T-helper 2 cell treated with Interferon-gamma antibody and Interleukin-4, amounts not matched to agents 5 μg/mL and 100 μg/mL, for 36 hours (primary cell): Measurements from ENCODE around the gene HRG.
"Not testable (repeated sequence)": the region's sequence is repeated elsewhere in the genome, so short reads cannot be mapped to it uniquely, and the experiment has no call there.

Experiments used
- DNase-seq: peaks from one replicate; pipeline ENCODE4 v3.0.0; 2021; ENCODE audit warnings: low spot score
- H3K27ac Mint-ChIP-seq: one replicate; pipeline ENCODE4 v1.8.0; 2021; ENCODE audit warnings: mild to moderate bottlenecking, mixed read lengths
- H3K27me3 Mint-ChIP-seq: one replicate; pipeline ENCODE4 v1.8.0; 2021; ENCODE audit warnings: low read depth, mixed read lengths
- H3K36me3 Mint-ChIP-seq: one replicate; pipeline ENCODE4 v1.8.0; 2021; ENCODE audit warnings: low read depth, mixed read lengths
- H3K4me1 Mint-ChIP-seq: one replicate; pipeline ENCODE4 v1.8.0; 2021; ENCODE audit warnings: low read depth, mixed read lengths
- H3K4me3 Mint-ChIP-seq: one replicate; pipeline ENCODE4 v1.8.0; 2022; ENCODE audit warnings: mild to moderate bottlenecking, moderate library complexity, mixed read lengths
- H3K9me3 Mint-ChIP-seq: one replicate; pipeline ENCODE4 v1.8.0; 2021; ENCODE audit warnings: mixed read lengths

HRG gene

GRCh38 chr3:186628756-186629155 is 37.1 kb upstream of the HRG start:
- Mint-ChIP-seq H3K27ac (no peak overlapping the region), H3K4me1 (no peaks in the 10 kb centered on the region), H3K36me3 (no peaks in the 10 kb centered on the region)

GRCh38 chr3:186630950-186631641 is 34.7 kb upstream of the HRG start:
- no peaks in the 10 kb centered on the region for H3K4me1 Mint-ChIP-seq
- H3K9me3 Mint-ChIP-seq: no peaks in the 10 kb centered on the region
- no peak for DNase-seq
- no peaks in the 10 kb centered on the region for H3K36me3 Mint-ChIP-seq
- no peak overlapping the region for H3K4me3 Mint-ChIP-seq
- no peak overlapping the region for H3K27ac Mint-ChIP-seq
- peaks cover 20% of the 10 kb centered on the region for H3K27me3 Mint-ChIP-seq

More at GRCh38 chr3:186628756-186629155, 37.1 kb upstream of the HRG start:
- no peaks in the 10 kb centered on the region for H3K9me3 Mint-ChIP-seq
- H3K4me3 Mint-ChIP-seq: no peak overlapping the region
- peaks cover 15% of the 10 kb centered on the region for H3K27me3 Mint-ChIP-seq
- DNase-seq: no peak

GRCh38 chr3:186633481-186633880 is 32.3 kb upstream of the HRG start:
- H3K36me3 Mint-ChIP-seq: no peaks in the 10 kb centered on the region

GRCh38 chr3:186634207-186634606 is 31.6 kb upstream of the HRG start:
- not testable (repeated sequence) for H3K4me3 Mint-ChIP-seq, H3K9me3 Mint-ChIP-seq, H3K4me1 Mint-ChIP-seq, DNase-seq, H3K27ac Mint-ChIP-seq, H3K36me3 Mint-ChIP-seq
- H3K27me3 Mint-ChIP-seq: peaks cover 21% of the 10 kb centered on the region

More at GRCh38 chr3:186633481-186633880, 32.3 kb upstream of the HRG start:
- Mint-ChIP-seq H3K27ac (no peak overlapping the region), H3K27me3 (peaks cover 21% of the 10 kb centered on the region), H3K4me1 (no peaks in the 10 kb centered on the region), H3K9me3 (no peaks in the 10 kb centered on the region), H3K4me3 (no peak overlapping the region)
- no peak for DNase-seq

GRCh38 chr3:186635532-186635931 is 30.3 kb upstream of the HRG start:
- Mint-ChIP-seq H3K4me3 (no peak overlapping the region), H3K4me1 (no peaks in the 10 kb centered on the region), H3K36me3 (no peaks in the 10 kb centered on the region), H3K27ac (no peak overlapping the region), H3K9me3 (no peaks in the 10 kb centered on the region), H3K27me3 (peaks cover 19% of the 10 kb centered on the region)
- no peak for DNase-seq

GRCh38 chr3:186636536-186636935 is 29.3 kb upstream of the HRG start:
- Mint-ChIP-seq H3K4me3 (no peak overlapping the region), H3K4me1 (no peaks in the 10 kb centered on the region)

GRCh38 chr3:186637686-186638085 is 28.1 kb upstream of the HRG start:
- no peaks in the 10 kb centered on the region for H3K36me3 Mint-ChIP-seq
- H3K4me1 Mint-ChIP-seq: peaks cover 5% of the 10 kb centered on the region
- H3K27me3 Mint-ChIP-seq: peaks cover 21% of the 10 kb centered on the region
- H3K9me3 Mint-ChIP-seq: no peaks in the 10 kb centered on the region
- H3K4me3 Mint-ChIP-seq: no peak overlapping the region
- H3K27ac Mint-ChIP-seq: no peak overlapping the region
- DNase-seq: no peak

More at GRCh38 chr3:186636536-186636935, 29.3 kb upstream of the HRG start:
- Mint-ChIP-seq H3K9me3 (no peaks in the 10 kb centered on the region), H3K27ac (no peak overlapping the region), H3K36me3 (no peaks in the 10 kb centered on the region), H3K27me3 (peaks cover 18% of the 10 kb centered on the region)
- DNase-seq: no peak

GRCh38 chr3:186638259-186638658 is 27.6 kb upstream of the HRG start:
- Mint-ChIP-seq H3K4me1 (peaks cover 7% of the 10 kb centered on the region), H3K27me3 (peaks cover 21% of the 10 kb centered on the region), H3K36me3 (no peaks in the 10 kb centered on the region), H3K4me3 (no peak overlapping the region), H3K9me3 (no peaks in the 10 kb centered on the region), H3K27ac (no peak overlapping the region)
- DNase-seq: no peak

- Mint-ChIP-seq H3K9me3 (no peaks in the 10 kb centered on the region), H3K27me3 (peaks cover 18% of the 10 kb centered on the region), H3K4me3 (no peak within 1 kb of the TSS), H3K4me1 (peaks cover 7% of the 10 kb centered on the region), H3K27ac (no peak within 1 kb of the TSS), H3K36me3 (no peaks in the 10 kb centered on the region)
- no peak for DNase-seq
Observed at GRCh38 chr3:186639778-186640472, 25.9 kb upstream of the HRG start, which contains the start of gene FETUB. FETUB (plus strand) TSS chr3:186640399; CDS start chr3:186640461, 62 bp downstream.

- peaks cover 7% of the 10 kb centered on the region for H3K4me1 Mint-ChIP-seq
- H3K4me3 Mint-ChIP-seq: no peak overlapping the region
- H3K27ac Mint-ChIP-seq: no peak overlapping the region
- DNase-seq: no peak
- H3K36me3 Mint-ChIP-seq: no peaks in the 10 kb centered on the region
- H3K9me3 Mint-ChIP-seq: no peaks in the 10 kb centered on the region
- H3K27me3 Mint-ChIP-seq: peaks cover 18% of the 10 kb centered on the region
Observed at GRCh38 chr3:186640473-186640818, 25.4 kb upstream of the HRG start.

GRCh38 chr3:186640929-186641328 is 24.9 kb upstream of the HRG start:
- DNase-seq: no peak
- H3K4me3 Mint-ChIP-seq: no peak overlapping the region
- no peak overlapping the region for H3K27ac Mint-ChIP-seq
- H3K36me3 Mint-ChIP-seq: no peaks in the 10 kb centered on the region
- peaks cover 7% of the 10 kb centered on the region for H3K4me1 Mint-ChIP-seq
- peaks cover 16% of the 10 kb centered on the region for H3K27me3 Mint-ChIP-seq
- H3K9me3 Mint-ChIP-seq: no peaks in the 10 kb centered on the region

- H3K4me1 Mint-ChIP-seq: peaks cover 7% of the 10 kb centered on the region
- H3K27ac Mint-ChIP-seq: no peak overlapping the region
- no peak overlapping the region for H3K4me3 Mint-ChIP-seq
- peaks cover 13% of the 10 kb centered on the region for H3K27me3 Mint-ChIP-seq
- H3K9me3 Mint-ChIP-seq: no peaks in the 10 kb centered on the region
- no peaks in the 10 kb centered on the region for H3K36me3 Mint-ChIP-seq
- no peak for DNase-seq
Observed at GRCh38 chr3:186642014-186642413, 23.8 kb upstream of the HRG start.

- Mint-ChIP-seq H3K9me3 (no peaks in the 10 kb centered on the region), H3K36me3 (no peaks in the 10 kb centered on the region), H3K4me3 (no peak overlapping the region), H3K4me1 (peaks cover 7% of the 10 kb centered on the region), H3K27me3 (peaks cover 13% of the 10 kb centered on the region), H3K27ac (no peak overlapping the region)
- DNase-seq: no peak
Observed at GRCh38 chr3:186643493-186643892, 22.3 kb upstream of the HRG start.

GRCh38 chr3:186644683-186645082 is 21.1 kb upstream of the HRG start:
- no peaks in the 10 kb centered on the region for H3K36me3 Mint-ChIP-seq
- H3K9me3 Mint-ChIP-seq: no peaks in the 10 kb centered on the region
- peaks cover 16% of the 10 kb centered on the region for H3K27me3 Mint-ChIP-seq
- H3K4me3 Mint-ChIP-seq: no peak overlapping the region
- H3K4me1 Mint-ChIP-seq: peaks cover 7% of the 10 kb centered on the region
- H3K27ac Mint-ChIP-seq: no peak overlapping the region
- DNase-seq: no peak
